Measurements from ENCODE around the gene RPL10. TPM values are rescaled to one million over a fixed set of nuclear protein-coding genes. Genes with fewer than 3 reads are reported as not detected.

Gene RPL10
- total RNA-seq, 1 donor from 2014 or later = 2,969 TPM

- H3K4me3 Mint-ChIP-seq = no peak overlapping the region
- TF ChIP-seq CTCF (IDR thresholded peaks at IDR 0.05; ENCODE audit: unreplicated experiment) = no peak
- H3K27ac Mint-ChIP-seq = no peak overlapping the region
- H3K9me3 Mint-ChIP-seq = no peaks in the 10 kb centered on the region
- peaks cover 20% of the 10 kb centered on the region for H3K36me3 Mint-ChIP-seq
- H3K27me3 Mint-ChIP-seq (ENCODE audit: low read depth) = no peaks in the 10 kb centered on the region
- DNase-seq (ENCODE audit: low spot score in 2 of 2, unreplicated experiment in 2 of 2) = no peak
- peaks cover 11% of the 10 kb centered on the region for H3K4me1 Mint-ChIP-seq
Observed at GRCh38 chrX:154401918-154402621, 3.9 kb downstream of the RPL10 start.

- Mint-ChIP-seq H3K4me3 (no peak overlapping the region), H3K27ac (no peak overlapping the region), H3K27me3 (ENCODE audit: low read depth) (no peaks in the 10 kb centered on the region), H3K36me3 (peaks cover 20% of the 10 kb centered on the region), H3K9me3 (no peaks in the 10 kb centered on the region), H3K4me1 (peaks cover 11% of the 10 kb centered on the region)
- no peak for DNase-seq (ENCODE audit: low spot score in 2 of 2, unreplicated experiment in 2 of 2)
- TF ChIP-seq CTCF (IDR thresholded peaks at IDR 0.05; ENCODE audit: unreplicated experiment) = no peak
Observed at GRCh38 chrX:154402622-154403127, 4.5 kb downstream of the RPL10 start.

DNA sequence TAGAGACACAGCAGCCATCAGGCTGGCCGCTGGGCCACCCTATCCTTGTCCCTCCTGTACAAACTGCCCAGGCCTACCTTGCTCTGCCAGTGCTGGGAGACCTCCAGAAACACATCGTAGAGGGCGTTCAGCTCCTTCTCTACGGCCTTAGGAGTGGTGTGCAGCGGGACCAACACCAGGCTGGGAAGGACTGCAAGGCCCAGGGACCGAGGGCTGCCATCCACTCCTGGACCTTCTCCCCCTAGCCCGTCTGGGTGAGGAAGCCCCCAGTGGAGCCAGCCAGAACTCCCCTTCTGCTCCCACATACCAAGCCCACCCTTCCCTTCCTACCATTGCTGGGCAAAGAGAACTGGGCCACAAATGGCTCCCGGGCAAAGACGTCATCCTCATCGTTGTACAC lies 5.0 kb downstream of the RPL10 start:
- no peak for DNase-seq (ENCODE audit: low spot score in 2 of 2, unreplicated experiment in 2 of 2)
- H3K4me1 Mint-ChIP-seq = peaks cover 10% of the 10 kb centered on the region
- H3K27me3 Mint-ChIP-seq (ENCODE audit: low read depth) = no peaks in the 10 kb centered on the region
- TF ChIP-seq CTCF (IDR thresholded peaks at IDR 0.05; ENCODE audit: unreplicated experiment) = no peak
- peaks cover 20% of the 10 kb centered on the region for H3K36me3 Mint-ChIP-seq
- no peak overlapping the region for H3K4me3 Mint-ChIP-seq
- H3K9me3 Mint-ChIP-seq = no peaks in the 10 kb centered on the region
- H3K27ac Mint-ChIP-seq = no peak overlapping the region

- Mint-ChIP-seq H3K27ac (no peak overlapping the region), H3K27me3 (ENCODE audit: low read depth) (no peaks in the 10 kb centered on the region), H3K36me3 (peaks cover 17% of the 10 kb centered on the region), H3K4me3 (no peak overlapping the region), H3K9me3 (no peaks in the 10 kb centered on the region), H3K4me1 (peaks cover 14% of the 10 kb centered on the region)
- TF ChIP-seq CTCF (IDR thresholded peaks at IDR 0.05; ENCODE audit: unreplicated experiment) = no peak
- DNase-seq (ENCODE audit: low spot score in 2 of 2, unreplicated experiment in 2 of 2) = no peak
Observed at GRCh38 chrX:154403858-154404257, 5.7 kb downstream of the RPL10 start.

DNA sequence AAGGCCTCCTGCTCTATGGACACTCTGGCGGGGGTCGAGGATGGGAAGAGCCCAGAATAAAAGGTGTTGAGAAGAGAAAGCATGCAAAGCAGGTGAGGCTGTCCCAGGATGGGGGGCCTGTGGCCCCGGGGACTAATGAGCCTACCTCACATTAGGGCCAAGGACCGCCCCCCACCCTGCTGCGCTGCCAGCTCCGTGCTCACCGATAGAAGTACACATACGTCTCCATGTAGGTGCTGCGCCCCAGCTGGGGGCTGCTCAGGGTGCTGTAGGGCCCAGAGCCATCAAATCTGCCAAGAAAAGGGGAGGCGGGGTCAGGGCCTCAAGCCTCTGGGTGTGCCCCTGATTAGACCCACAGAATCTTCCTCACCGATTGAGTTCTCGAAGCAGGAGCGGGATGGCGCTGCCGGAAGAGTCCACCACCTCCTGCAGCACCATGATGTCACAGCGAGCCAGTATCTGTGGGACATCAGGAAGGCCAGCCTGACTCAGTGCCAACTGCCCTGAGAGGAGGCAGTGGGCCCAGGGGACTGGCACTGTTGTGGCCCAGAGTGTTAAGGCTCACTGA lies 6.5 kb downstream of the RPL10 start:
- TF ChIP-seq CTCF (IDR thresholded peaks at IDR 0.05; ENCODE audit: unreplicated experiment) = no peak
- no peak overlapping the region for H3K4me3 Mint-ChIP-seq
- no peaks in the 10 kb centered on the region for H3K27me3 Mint-ChIP-seq (ENCODE audit: low read depth)
- H3K9me3 Mint-ChIP-seq = no peaks in the 10 kb centered on the region
- DNase-seq (ENCODE audit: low spot score in 2 of 2, unreplicated experiment in 2 of 2) = no peak
- H3K27ac Mint-ChIP-seq = no peak overlapping the region
- H3K36me3 Mint-ChIP-seq = peaks cover 9% of the 10 kb centered on the region
- peaks cover 13% of the 10 kb centered on the region for H3K4me1 Mint-ChIP-seq

Measured in mesothelial cell of epicardium (in vitro differentiated cells).